GM12878 (cell line): Measurements from ENCODE around the gene FBN3. TPM values are rescaled to one million over a fixed set of nuclear protein-coding genes. Genes with fewer than 3 reads are reported as not detected.

Experiments
- ATAC-seq: fragments of 200-7000 bp; cut with Tn5 transposase; 3 replicates; pipeline ENCODE4 v1.9.1; 2020; ENCODE audit warnings: mild to moderate bottlenecking, moderate library complexity
- BruUV-seq: library from RNA; stranded (reverse); fragments of 400-500 nt; replicated peaks from 2 replicates; lab custom pipeline; 2021; lab: Mats Ljungman, UMichigan
- CTCF ChIA-PET: fragments of 300-600 bp; sonication (Branson Sonifier 250); formaldehyde crosslinking; extraction: SDS; loops from one replicate; lab custom pipeline; 2021; ENCODE audit warnings: inconsistent platforms; lab: Yijun Ruan, JAX
- POLR2A ChIA-PET: fragments of 350-600 bp; formaldehyde crosslinking; extraction: SDS; loops from one replicate; lab custom pipeline; 2021; ENCODE audit warnings: inconsistent platforms; lab: Charles Lee
- RAD21 ChIA-PET: fragments of 300-600 bp; sonication (Branson Sonifier 250); formaldehyde crosslinking; loops from one replicate; lab custom pipeline; 2023; ENCODE audit warnings: antibody characterized with exemption; ENCODE audit not compliant: unreplicated experiment; lab: Charles Lee
- SMC1A ChIA-PET: fragments of 300-600 bp; sonication (Branson Sonifier 250); formaldehyde crosslinking; loops from one replicate; lab custom pipeline; 2023; ENCODE audit not compliant: unreplicated experiment, uncharacterized antibody; lab: Charles Lee
- DNase-seq: peaks from one replicate; pipeline ENCODE4 v3.0.0-alpha.2; 2011; ENCODE audit warnings: low read depth, low spot score
- FAIRE-seq: peaks from 3 replicates; lab custom pipeline; 2011; peaks lifted over from hg19 to GRCh38; lab: Jason Lieb, UNC
- H2AFZ ChIP-seq: 2 replicates; pipeline ENCODE4 v1.6.0; 2011; ENCODE audit warnings: low read depth, low read length, control low read depth; ENCODE audit not compliant: control insufficient read depth
- H3K27ac ChIP-seq: 2 replicates; pipeline ENCODE4 v1.5.1; 2011; ENCODE audit warnings: control low read depth; ENCODE audit not compliant: control insufficient read depth, insufficient read depth
- H3K27me3 ChIP-seq, 2 experiments: replicated peaks in 1 of 2; 2 replicates each; pipeline versions ENCODE4 v1.6.0 to v1.6.1; 2011; ENCODE audit warnings: low read length in 1 of 2; ENCODE audit not compliant: control insufficient read depth in 2 of 2, insufficient read depth in 2 of 2
- H3K36me3 ChIP-seq, 2 experiments: 2 replicates each; pipeline ENCODE4 v1.5.1; 2011; ENCODE audit warnings: low read length in 1 of 2; ENCODE audit not compliant: control insufficient read depth in 2 of 2, insufficient read depth in 2 of 2
- H3K4me1 ChIP-seq: 2 replicates; pipeline ENCODE4 v1.6.1; 2011; ENCODE audit warnings: mild to moderate bottlenecking, low read length, moderate library complexity, mixed read lengths; ENCODE audit not compliant: control insufficient read depth, insufficient read depth
- H3K4me2 ChIP-seq: 2 replicates; pipeline ENCODE4 v1.6.0; 2011; ENCODE audit warnings: control low read depth; ENCODE audit not compliant: control insufficient read depth, insufficient read depth
- H3K4me3 ChIP-seq: fragments of 200-600 bp; sonication (generic); 2 replicates; pipeline ENCODE4 v1.5.1; 2016
- H3K79me2 ChIP-seq: 2 replicates; pipeline ENCODE4 v1.6.0; 2011; ENCODE audit warnings: low read length; ENCODE audit not compliant: control insufficient read depth, insufficient read depth
- H3K9ac ChIP-seq: 2 replicates; pipeline ENCODE4 v1.8.0; 2011; ENCODE audit warnings: low read length, control low read depth, mixed read lengths; ENCODE audit not compliant: control insufficient read depth, insufficient read depth
- H3K9me3 ChIP-seq: replicated peaks from 3 replicates; pipeline ENCODE4 v1.5.1; 2011; ENCODE audit warnings: mild to moderate bottlenecking, low read length; ENCODE audit not compliant: control insufficient read depth, insufficient read depth
- H4K20me1 ChIP-seq: 2 replicates; pipeline ENCODE4 v1.6.0; 2011; ENCODE audit not compliant: control insufficient read depth, insufficient read depth
- CHD2 ChIP-seq: IDR thresholded peaks from 2 replicates; pipeline ENCODE4 v1.6.1; 2011; ENCODE audit warnings: low read depth, low read length, improper control_type of control experiment, borderline replicate concordance
- CREM ChIP-seq: IDR thresholded peaks from 2 replicates; pipeline ENCODE4 v1.6.1; 2014; ENCODE audit warnings: antibody characterized with exemption, low read depth
- DPF2 ChIP-seq: fragments of 450-650 bp; IDR thresholded peaks from 2 replicates; pipeline ENCODE4 v1.6.1; 2017; ENCODE audit warnings: mild to moderate bottlenecking
- EED ChIP-seq: sonication (generic); IDR thresholded peaks from 2 replicates; pipeline ENCODE4 v1.6.1; 2016; ENCODE audit warnings: antibody characterized with exemption, low read depth
- GATAD2B ChIP-seq: fragments of 450-650 bp; conservative IDR thresholded peaks from 2 replicates; pipeline ENCODE4 v1.6.1; 2017; ENCODE audit warnings: low read depth, mild to moderate bottlenecking, moderate library complexity
- HDAC2 ChIP-seq: fragments of 200-600 bp; sonication (generic); IDR thresholded peaks from 2 replicates; pipeline ENCODE4 v1.6.1; 2017
- KDM1A ChIP-seq: fragments of 200-600 bp; sonication (generic); IDR thresholded peaks from 2 replicates; pipeline ENCODE4 v1.6.1; 2016; ENCODE audit warnings: borderline replicate concordance
- LARP7 ChIP-seq: fragments of 450-650 bp; IDR thresholded peaks from 2 replicates; pipeline ENCODE4 v1.6.1; 2017; ENCODE audit warnings: mild to moderate bottlenecking
- MXI1 ChIP-seq: fragments of 150-350 bp; IDR thresholded peaks from 2 replicates; pipeline ENCODE4 v1.6.1; 2011; ENCODE audit warnings: low read depth, mild to moderate bottlenecking, inconsistent platforms, low read length, improper control_type of control experiment
- NR2F1 ChIP-seq: fragments of 450-650 bp; conservative IDR thresholded peaks from 2 replicates; pipeline ENCODE4 v1.6.1; 2017; ENCODE audit warnings: mild to moderate bottlenecking
- RAD21 ChIP-seq: IDR thresholded peaks from 2 replicates; pipeline ENCODE4 v1.6.1; 2011; ENCODE audit warnings: mild to moderate bottlenecking, low read depth, low read length, moderate library complexity; ENCODE audit not compliant: insufficient read depth
- RBBP5 ChIP-seq: fragments of 200-600 bp; sonication (generic); conservative IDR thresholded peaks from 2 replicates; pipeline ENCODE4 v1.6.1; 2016
- RELA ChIP-seq: fragments of 450-650 bp; IDR thresholded peaks from 2 replicates; pipeline ENCODE4 v1.8.0; 2014; ENCODE audit warnings: borderline replicate concordance; ENCODE audit not compliant: partially characterized antibody
- SIX5 ChIP-seq: IDR thresholded peaks from 2 replicates; pipeline ENCODE4 v1.6.1; 2011; ENCODE audit warnings: mild to moderate bottlenecking, low read depth, low read length, moderate library complexity; ENCODE audit not compliant: severe bottlenecking
- SMAD1 ChIP-seq: fragments of 450-650 bp; IDR thresholded peaks from 2 replicates; pipeline ENCODE4 v1.6.1; 2018; ENCODE audit warnings: mild to moderate bottlenecking, low read depth; ENCODE audit not compliant: partially characterized antibody
- SRF ChIP-seq, 2 experiments: IDR thresholded peaks; 2 replicates each; pipeline ENCODE4 v1.6.1; 2011; ENCODE audit warnings: low read depth in 2 of 2, low read length in 2 of 2, mild to moderate bottlenecking in 1 of 2, moderate library complexity in 1 of 2
- YY1 ChIP-seq: IDR thresholded peaks from 2 replicates; pipeline ENCODE4 v1.6.1; 2011; ENCODE audit warnings: low read depth, mild to moderate bottlenecking, low read length
- ZNF217 ChIP-seq: fragments of 450-650 bp; IDR thresholded peaks from 2 replicates; pipeline ENCODE4 v1.6.1; 2017; ENCODE audit warnings: antibody characterized with exemption, mild to moderate bottlenecking
- WGBS: methylation state at CpG from one replicate; pipeline ENCODE4 v1.1.6; 2016; ENCODE audit warnings: low lambda C conversion rate; ENCODE audit not compliant: insufficient replicate concordance, insufficient coverage; ENCODE audit errors: missing lambda C conversion rate; 5-methylcytosine and 5-hydroxymethylcytosine counted together
- in situ Hi-C: fragments of 300-500 bp; cut with MboI; formaldehyde crosslinking; loops from 9 replicates; pipeline ENCODE4 v1.14.3; 2018; ENCODE audit warnings: mixed read lengths
- intact Hi-C: fragments of 100-400 bp; cut with micrococcal nuclease; formaldehyde crosslinking; loops from one replicate; pipeline ENCODE4 v1.14.2; 2022; ENCODE audit not compliant: unreplicated experiment
- polyA plus RNA-seq, 11 experiments: library from polyadenylated mRNA; depleted of rRNA in 4 of 11; unstranded in 6 of 11; stranded (reverse) in 5 of 11; fragments of >200 nt; fragmentation: Nextera tagmentation in 4 of 11; fragmentation: Illumina TruSeq in 1 of 11; extraction: Ambion mirVana in 4 of 11; extraction: Trizol in 1 of 11; gene quantifications; 1 replicate in 1 of 11; 2 replicates in 10 of 11; pipeline versions ENCODE4 v1.2.1 to v1.2.3, GENCODE V29; 2011 to 2016; ENCODE audit warnings: inconsistent platforms in 2 of 11, missing spikeins in 2 of 11, low read depth in 1 of 11
- total RNA-seq, 4 experiments: library from RNA; depleted of rRNA in 3 of 4; stranded (reverse); fragments of >200 nt in 3 of 4; fragmentation: Illumina TruSeq in 1 of 4; extraction: Trizol in 1 of 4; gene quantifications; 2 replicates each; pipeline versions ENCODE4 v1.2.1 to v1.2.3, GENCODE V29; 2013 to 2021
- TF ChIP-seq, protein P1 (sequence below): fragments of 450-650 bp; IDR thresholded peaks from 2 replicates; pipeline ENCODE4 v1.6.1; 2016; ENCODE audit warnings: mild to moderate bottlenecking
- TF ChIP-seq, protein P2 (sequence below): fragments of 150-350 bp; IDR thresholded peaks from 2 replicates; pipeline ENCODE4 v1.6.1; 2014; ENCODE audit warnings: mild to moderate bottlenecking, low read depth, low read length

The FBN3 gene
- total and polyA plus RNA-seq, 10 of the 15 experiments (the other 5 are each of a cell fraction or from before 2014, with no cell fraction given) = 0.05 TPM; not detected in 9

DNA sequence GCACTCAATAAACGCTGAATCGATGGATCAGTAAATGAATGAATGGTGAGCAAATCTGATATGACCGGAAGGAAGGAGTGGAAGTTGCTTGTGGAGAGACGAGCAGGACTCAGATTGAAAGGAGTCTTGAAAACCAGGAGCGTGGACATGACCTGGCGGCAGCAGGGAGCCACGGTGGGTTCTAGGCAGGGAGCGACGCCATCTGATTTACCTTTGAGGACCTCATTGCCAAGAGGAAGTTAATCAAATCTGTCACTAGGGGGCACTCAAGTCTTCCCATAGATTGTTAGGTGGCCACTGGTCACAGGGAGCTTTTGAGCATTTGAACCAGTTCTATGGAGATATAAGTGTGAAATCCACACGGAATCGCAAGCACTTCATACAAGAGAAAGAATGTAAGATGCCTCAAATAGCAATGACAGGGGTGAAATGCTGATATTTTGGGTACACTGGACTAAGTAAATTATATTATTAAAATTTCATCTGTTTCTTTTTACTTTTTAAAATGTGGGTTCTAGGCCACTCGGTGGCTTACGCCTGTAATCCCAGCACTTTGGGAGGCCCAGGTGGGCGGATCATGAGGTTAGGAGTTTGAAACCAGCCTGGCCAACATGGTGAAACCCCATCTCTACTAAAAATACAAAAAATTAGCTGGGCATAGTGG is 9.2 kb upstream of the FBN3 start (continued):
- TF ChIP-seq, protein P1, sequence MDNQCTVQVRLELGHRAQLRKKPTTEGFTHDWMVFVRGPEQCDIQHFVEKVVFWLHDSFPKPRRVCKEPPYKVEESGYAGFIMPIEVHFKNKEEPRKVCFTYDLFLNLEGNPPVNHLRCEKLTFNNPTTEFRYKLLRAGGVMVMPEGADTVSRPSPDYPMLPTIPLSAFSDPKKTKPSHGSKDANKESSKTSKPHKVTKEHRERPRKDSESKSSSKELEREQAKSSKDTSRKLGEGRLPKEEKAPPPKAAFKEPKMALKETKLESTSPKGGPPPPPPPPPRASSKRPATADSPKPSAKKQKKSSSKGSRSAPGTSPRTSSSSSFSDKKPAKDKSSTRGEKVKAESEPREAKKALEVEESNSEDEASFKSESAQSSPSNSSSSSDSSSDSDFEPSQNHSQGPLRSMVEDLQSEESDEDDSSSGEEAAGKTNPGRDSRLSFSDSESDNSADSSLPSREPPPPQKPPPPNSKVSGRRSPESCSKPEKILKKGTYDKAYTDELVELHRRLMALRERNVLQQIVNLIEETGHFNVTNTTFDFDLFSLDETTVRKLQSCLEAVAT = no peak
- TF ChIP-seq RBBP5 = no peak
- peak; percentile 97 for TF ChIP-seq RAD21
- no peak for TF ChIP-seq SMAD1
- peak; percentile 54; the same call in 1 of the 2 replicates for TF ChIP-seq LARP7
- TF ChIP-seq CREM = no peak
- no peak for TF ChIP-seq RELA
- TF ChIP-seq ZNF217 = peak; percentile 93
- TF ChIP-seq EED = no peak
- peak; percentile 87 for TF ChIP-seq YY1
- TF ChIP-seq KDM1A = 0 out of 2 replicates have a peak, but pooled peaks have one; percentile 73
- TF ChIP-seq CHD2 = no peak

GRCh38 chr19:8155318-8155717 is 5.9 kb upstream of the FBN3 start:
- 25% methylated on average over 2 of the region's 2 CpGs for WGBS
- no peaks in the 10 kb centered on the region for H3K36me3 ChIP-seq
- no peak overlapping the region for H2AFZ ChIP-seq
- ChIA-PET SMC1A (interaction anchor here (0.6 to 1.7 kb wide), 2 partner anchors 36 to 98 kb away, joined by 3 to 4 read pairs; no protein-coding TSS in a partner anchor), CTCF (interaction anchor here (0.6 to 1.5 kb wide), 4 partner anchors 77 to 153 kb away, joined by 3 to 4 read pairs (median 3); no protein-coding TSS in a partner anchor), POLR2A (no interaction called here), RAD21 (interaction anchor here (0.6 to 1.1 kb wide), 2 partner anchors 56 to 211 kb away, joined by 3 to 4 read pairs; no protein-coding TSS in a partner anchor)
- BruUV-seq = no TSS peak
- intact Hi-C loops (loop anchor here (2.0 to 10.0 kb wide), 3 partner anchors 57 to 211 kb away; partner anchors contain the start of gene TIMM44), in situ Hi-C loops (loop anchor here (5.0 kb wide), 1 partner anchor 97 kb away; no protein-coding TSS in a partner anchor)
- H3K4me2 ChIP-seq = no peak overlapping the region
- H3K27ac ChIP-seq = no peak overlapping the region
- no peaks in the 10 kb centered on the region for H3K4me1 ChIP-seq
- H3K9me3 ChIP-seq = no peaks in the 10 kb centered on the region
- FAIRE-seq = no peak
- H3K27me3 ChIP-seq = no peaks in the 10 kb centered on the region
- no peak overlapping the region for H3K9ac ChIP-seq
- no peak for DNase-seq
- H4K20me1 ChIP-seq = no peaks in the 10 kb centered on the region
- no peak overlapping the region for H3K4me3 ChIP-seq
- H3K79me2 ChIP-seq = no peaks in the 10 kb centered on the region
- ATAC-seq = no peak
- TF ChIP-seq MXI1 = no peak
- no peak for TF ChIP-seq GATAD2B
- no peak for TF ChIP-seq HDAC2
- no peak for TF ChIP-seq DPF2
- TF ChIP-seq SRF (IDR thresholded peaks at IDR 0.05; ENCODE audit: low read depth in 2 of 2, low read length in 2 of 2) = no peak
- no peak for TF ChIP-seq NR2F1
- TF ChIP-seq YY1 = no peak
- TF ChIP-seq SMAD1 = no peak
- TF ChIP-seq SIX5 = no peak
- TF ChIP-seq, protein P2, sequence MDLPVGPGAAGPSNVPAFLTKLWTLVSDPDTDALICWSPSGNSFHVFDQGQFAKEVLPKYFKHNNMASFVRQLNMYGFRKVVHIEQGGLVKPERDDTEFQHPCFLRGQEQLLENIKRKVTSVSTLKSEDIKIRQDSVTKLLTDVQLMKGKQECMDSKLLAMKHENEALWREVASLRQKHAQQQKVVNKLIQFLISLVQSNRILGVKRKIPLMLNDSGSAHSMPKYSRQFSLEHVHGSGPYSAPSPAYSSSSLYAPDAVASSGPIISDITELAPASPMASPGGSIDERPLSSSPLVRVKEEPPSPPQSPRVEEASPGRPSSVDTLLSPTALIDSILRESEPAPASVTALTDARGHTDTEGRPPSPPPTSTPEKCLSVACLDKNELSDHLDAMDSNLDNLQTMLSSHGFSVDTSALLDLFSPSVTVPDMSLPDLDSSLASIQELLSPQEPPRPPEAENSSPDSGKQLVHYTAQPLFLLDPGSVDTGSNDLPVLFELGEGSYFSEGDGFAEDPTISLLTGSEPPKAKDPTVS = no peak
